ENCODE results near the gene CKLF. TPM values are rescaled to one million over a fixed set of nuclear protein-coding genes. Genes with fewer than 3 reads are reported as not detected.

CKLF gene
- total RNA-seq, 3 donors from 2014 or later, result 26.9 to 42.0 (median 29.1) TPM

DNA sequence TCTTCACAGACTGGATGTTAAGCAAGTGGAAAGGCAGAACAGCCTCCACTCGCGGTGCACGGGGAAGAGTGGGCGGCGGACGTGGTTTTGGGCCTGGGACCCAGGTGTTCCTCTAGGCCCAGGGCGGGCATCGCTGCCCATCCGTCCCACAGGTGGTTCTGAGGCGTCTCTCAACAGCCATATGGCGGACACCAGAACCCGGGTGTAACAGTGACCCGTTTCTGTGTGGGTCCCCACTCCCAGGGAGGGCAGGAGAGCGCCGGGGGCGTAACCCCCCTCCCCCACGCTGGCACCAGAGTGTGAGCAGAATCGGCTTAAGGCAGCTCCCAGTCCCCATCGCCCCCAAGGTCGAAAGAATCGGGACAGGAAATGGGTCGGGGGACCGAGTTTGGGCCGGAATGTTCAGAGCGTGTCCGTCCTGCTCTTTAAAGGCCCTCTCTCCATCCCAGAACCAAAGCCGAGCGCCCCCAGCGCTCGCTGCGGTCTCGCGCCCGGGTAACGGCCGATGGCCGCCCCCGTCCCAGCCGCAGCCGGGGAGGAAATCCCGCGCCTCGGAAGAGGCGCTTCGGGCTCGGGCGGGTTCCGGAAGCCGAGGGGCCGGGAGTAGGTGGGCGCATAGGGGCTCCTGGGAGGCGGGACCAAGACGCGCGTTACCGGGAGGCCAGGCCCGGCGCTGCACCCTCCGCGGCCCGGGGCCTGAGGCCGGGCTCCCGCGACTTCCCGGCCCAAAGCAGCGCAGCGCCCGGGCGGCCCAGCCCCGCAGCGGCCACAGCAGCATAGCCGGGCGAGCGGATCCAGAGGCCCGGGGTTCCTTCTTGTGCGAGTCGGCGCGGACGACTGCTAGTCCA, 2.9 kb upstream of the CKLF start, which contains the start of gene TK2:
Gene TK2, minus strand, starts transcription at position 839 of the 848 bp plus-strand sequence. Its CDS starts 61 bp downstream, at position 778.
- intact Hi-C loops (cut with DNase I, micrococcal nuclease), result no loop called here
- TF ChIP-seq, protein P1, sequence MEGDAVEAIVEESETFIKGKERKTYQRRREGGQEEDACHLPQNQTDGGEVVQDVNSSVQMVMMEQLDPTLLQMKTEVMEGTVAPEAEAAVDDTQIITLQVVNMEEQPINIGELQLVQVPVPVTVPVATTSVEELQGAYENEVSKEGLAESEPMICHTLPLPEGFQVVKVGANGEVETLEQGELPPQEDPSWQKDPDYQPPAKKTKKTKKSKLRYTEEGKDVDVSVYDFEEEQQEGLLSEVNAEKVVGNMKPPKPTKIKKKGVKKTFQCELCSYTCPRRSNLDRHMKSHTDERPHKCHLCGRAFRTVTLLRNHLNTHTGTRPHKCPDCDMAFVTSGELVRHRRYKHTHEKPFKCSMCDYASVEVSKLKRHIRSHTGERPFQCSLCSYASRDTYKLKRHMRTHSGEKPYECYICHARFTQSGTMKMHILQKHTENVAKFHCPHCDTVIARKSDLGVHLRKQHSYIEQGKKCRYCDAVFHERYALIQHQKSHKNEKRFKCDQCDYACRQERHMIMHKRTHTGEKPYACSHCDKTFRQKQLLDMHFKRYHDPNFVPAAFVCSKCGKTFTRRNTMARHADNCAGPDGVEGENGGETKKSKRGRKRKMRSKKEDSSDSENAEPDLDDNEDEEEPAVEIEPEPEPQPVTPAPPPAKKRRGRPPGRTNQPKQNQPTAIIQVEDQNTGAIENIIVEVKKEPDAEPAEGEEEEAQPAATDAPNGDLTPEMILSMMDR (IDR thresholded peaks at IDR 0.05), result no peak
- H3K4me1 ChIP-seq (ENCODE audit: low read depth), result peaks cover 30% of the 10 kb centered on the region
- peak; percentile 71 to 84 (median 79) for DNase-seq
- no peaks in the 10 kb centered on the region for H3K36me3 ChIP-seq (ENCODE audit: low read depth)
- H3K9me3 ChIP-seq, result no peaks in the 10 kb centered on the region
- ATAC-seq, result peak; percentile 63
- peak within 1 kb of the TSS; percentile 71 for H3K4me3 ChIP-seq

DNA sequence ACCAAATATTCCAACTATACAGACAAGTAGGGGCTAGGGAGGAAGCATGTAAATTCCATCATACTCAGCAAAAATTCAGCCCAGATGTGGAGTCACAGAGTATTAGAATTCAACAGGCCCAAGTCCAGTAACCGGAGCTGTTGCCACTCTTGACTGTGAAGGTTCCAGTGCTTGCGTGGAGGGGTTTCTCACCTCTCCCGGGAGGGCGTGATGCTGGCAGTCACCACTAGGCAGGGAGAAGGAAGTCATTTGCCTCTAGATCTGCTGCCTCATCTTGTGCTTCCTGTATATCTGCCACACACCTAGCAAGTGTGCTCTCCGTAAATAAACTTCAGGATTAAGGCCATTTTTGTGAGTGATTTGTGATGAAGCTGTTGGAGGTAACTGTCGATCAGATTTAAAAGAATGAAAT, 1.0 kb upstream of the CKLF start:
- Histone ChIP-seq H3K9me3 (no peaks in the 10 kb centered on the region), H3K4me3 (no peak overlapping the region)
- ATAC-seq, result peak; percentile 29

DNA sequence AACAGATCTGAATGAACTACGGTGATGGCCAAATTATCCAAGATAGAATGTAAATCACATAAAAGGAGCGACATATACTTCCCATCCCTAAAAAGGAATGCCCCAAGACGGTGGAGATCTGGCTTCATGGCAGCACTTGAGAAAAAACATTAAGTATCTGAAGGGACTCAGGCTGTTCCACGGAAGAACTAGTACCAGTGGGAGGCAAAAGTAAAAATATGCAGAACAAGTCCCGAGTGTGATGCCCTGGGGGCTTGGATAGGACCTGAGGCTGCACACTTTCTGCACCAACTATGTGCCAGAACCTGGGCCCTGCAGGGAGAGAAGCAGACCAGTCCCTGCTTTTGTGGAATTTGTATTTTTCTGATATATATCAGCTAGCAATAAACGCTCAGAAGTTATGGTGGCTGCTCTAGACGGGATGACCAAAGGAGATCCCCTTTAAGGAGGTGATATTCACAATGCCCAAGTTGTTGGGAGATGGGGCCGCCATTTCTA, 539 bp upstream of the CKLF start:
- Histone ChIP-seq H3K4me3 (peak overlapping the region; percentile 35), H3K36me3 (ENCODE audit: low read depth) (no peaks in the 10 kb centered on the region), H3K9me3 (no peaks in the 10 kb centered on the region), H3K4me1 (ENCODE audit: low read depth) (peaks cover 33% of the 10 kb centered on the region)
- intact Hi-C loops (cut with DNase I, micrococcal nuclease), result no loop called here
- TF ChIP-seq, protein P1 (IDR thresholded peaks at IDR 0.05), result no peak
- ATAC-seq, result no peak
- peak in 1 of 3 donors; percentile 16 for DNase-seq

More for the DNA sequence above, 1.0 kb upstream of the CKLF start:
- peak in 2 of 3 donors; percentile 45 to 59 for DNase-seq
- intact Hi-C loops (cut with DNase I, micrococcal nuclease), result no loop called here
- Histone ChIP-seq H3K4me1 (ENCODE audit: low read depth) (peaks cover 33% of the 10 kb centered on the region), H3K36me3 (ENCODE audit: low read depth) (no peaks in the 10 kb centered on the region)
- TF ChIP-seq, protein P1 (IDR thresholded peaks at IDR 0.05), result no peak

DNA sequence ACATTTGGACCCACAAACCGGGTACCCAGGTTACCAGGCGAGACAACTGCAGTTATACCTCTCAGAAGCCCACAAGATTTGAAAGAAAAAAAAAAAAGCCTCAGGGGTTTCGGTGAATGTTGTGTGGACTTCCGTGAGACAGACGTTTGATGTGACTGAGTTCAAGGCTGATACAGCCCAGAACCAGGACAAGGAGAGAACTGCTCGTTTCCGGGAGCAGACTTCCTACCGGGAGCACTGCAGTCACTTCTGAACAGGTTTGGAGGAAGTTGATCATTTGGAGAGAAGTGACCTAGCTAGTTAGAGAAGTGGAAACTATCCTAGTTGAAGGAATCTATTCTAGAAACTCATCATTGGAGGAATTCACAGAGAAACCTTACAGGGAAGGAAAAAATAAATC, 847 bp downstream of the CKLF start:
- ATAC-seq (peak; percentile 56), DNase-seq (peak in 2 of 3 donors; percentile 47 to 53)
- intact Hi-C loops (cut with DNase I, micrococcal nuclease), result no loop called here
- no peaks in the 10 kb centered on the region for H3K36me3 ChIP-seq (ENCODE audit: low read depth)
- peak overlapping the region; percentile 35 for H3K4me3 ChIP-seq
- TF ChIP-seq, protein P1 (IDR thresholded peaks at IDR 0.05), result no peak
- H3K4me1 ChIP-seq (ENCODE audit: low read depth), result peaks cover 37% of the 10 kb centered on the region
- no peaks in the 10 kb centered on the region for H3K9me3 ChIP-seq

DNA sequence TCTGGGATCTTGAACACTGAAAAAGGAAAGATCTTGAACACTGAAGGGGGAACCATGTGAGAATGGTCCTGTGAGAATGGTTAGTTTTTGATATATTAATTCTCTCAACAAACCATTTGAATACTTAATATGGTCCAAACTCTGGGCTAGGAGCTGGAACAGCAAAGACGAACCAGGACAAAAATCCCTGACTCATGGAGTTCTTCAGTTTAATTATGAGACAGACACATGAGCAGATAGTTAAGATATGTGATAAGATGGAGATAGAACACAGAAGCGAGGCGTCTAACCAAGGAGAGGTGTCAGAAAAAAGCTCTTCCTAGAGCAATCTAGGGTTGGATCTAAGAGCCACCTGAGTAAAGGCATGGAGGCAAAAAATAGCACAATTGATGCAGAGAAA, 1.6 kb downstream of the CKLF start:
- H3K36me3 ChIP-seq (ENCODE audit: low read depth), result no peaks in the 10 kb centered on the region
- H3K4me1 ChIP-seq (ENCODE audit: low read depth), result peaks cover 33% of the 10 kb centered on the region
- ATAC-seq (no peak), DNase-seq (no peak)
- TF ChIP-seq, protein P1 (IDR thresholded peaks at IDR 0.05), result no peak
- H3K9me3 ChIP-seq, result no peaks in the 10 kb centered on the region
- no peak overlapping the region for H3K4me3 ChIP-seq
- intact Hi-C loops (cut with DNase I, micrococcal nuclease), result no loop called here

Data from mucosa of descending colon (tissue), 3 donors.